Hepatocyte (in vitro differentiated cells): ENCODE results near the gene DNPEP.

Source experiments
- CTCF ChIP-seq: fragments of 200-600 bp; sonication (generic); IDR thresholded peaks from 2 replicates; pipeline ENCODE4 v1.5.1; 2016; ENCODE audit warnings: antibody characterized with exemption, mild to moderate bottlenecking; ENCODE audit not compliant: poor library complexity
- EZH2 ChIP-seq: fragments of 200-600 bp; sonication (generic); IDR thresholded peaks from 2 replicates; pipeline ENCODE4 v1.6.1; 2016; ENCODE audit warnings: antibody characterized with exemption, mild to moderate bottlenecking, borderline replicate concordance

DNA sequence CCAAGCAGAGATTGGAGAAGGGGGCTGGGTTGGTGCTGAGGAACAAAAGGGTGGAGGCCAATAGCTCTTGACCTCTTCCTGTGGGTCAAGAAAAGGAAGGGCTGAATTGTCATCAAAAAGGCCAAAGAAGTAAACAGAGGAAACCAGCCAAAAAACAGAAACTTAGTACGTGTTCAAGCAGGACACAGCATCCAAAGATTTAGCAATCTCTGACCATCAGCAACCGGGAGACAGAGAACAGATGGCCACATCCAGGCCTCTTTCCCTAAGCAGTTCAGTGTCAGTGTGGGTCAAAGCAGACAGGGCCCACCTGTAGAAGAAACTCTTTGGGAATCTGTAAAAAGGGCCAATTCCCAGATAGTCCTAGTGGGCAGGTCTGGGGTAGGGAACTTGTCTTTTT lies 2.9 kb downstream of the DNPEP start:
- TF ChIP-seq CTCF (no peak), EZH2 (no peak)
